ENCODE results near the gene CISD3.

The CISD3 gene, protein sequence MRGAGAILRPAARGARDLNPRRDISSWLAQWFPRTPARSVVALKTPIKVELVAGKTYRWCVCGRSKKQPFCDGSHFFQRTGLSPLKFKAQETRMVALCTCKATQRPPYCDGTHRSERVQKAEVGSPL

DNA sequence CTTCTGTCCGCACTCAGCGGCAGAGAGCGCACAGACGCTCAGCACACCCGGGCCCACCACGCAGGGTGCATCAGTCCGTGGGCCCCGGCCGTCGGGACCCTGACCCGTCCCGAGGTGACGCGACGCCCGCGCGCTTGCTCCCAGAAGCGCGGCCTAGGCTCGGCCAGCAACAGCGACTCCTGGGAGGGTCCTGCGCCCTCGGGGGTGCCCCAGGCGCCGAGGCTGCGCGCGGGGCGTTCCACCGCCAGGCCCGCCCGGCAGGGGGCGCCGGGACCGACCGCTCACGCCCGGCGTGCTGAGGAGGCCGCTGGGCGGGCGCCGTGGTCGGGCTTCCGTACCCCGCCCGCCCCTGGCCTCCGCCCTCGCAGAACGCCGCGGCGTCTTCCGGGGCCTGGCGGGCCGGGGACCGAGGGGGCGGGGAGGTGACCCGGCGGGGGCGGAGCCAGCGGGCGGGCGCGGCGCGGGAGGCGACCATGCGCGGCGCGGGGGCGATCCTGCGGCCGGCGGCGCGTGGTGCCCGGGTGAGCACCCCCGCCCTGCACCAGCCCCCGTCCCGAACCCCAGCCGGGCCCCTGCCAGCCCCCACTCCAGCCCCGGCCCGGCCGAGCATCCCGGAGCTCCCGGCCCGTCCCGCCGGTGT is at the start of gene CISD3:
TSS of gene CISD3 (plus strand) at position 456 of the 640 bp plus-strand sequence. CDS start at position 474, 18 bp downstream.
- peak; percentile 86 for DNase-seq (ENCODE audit: low read depth, low spot score)

DNA sequence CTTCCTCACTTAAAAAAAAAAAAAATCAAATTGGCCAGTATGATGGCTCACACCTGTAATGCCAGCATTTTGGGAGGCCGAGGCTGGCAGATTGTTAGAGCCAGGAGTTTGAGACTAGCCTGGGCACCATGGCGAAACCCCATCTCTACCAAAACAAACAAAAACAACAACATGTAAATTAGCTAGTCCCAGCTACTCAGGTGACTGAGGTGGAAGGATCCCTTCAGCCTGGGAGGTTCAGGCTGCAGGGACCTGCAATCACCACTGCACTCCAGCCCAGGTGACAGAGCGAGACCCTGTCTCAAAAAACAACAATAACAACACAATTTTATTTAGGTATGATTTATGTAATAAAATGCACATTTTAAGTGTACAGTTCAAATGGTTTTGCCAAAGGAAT is 49.0 kb upstream of the CISD3 start:
- DNase-seq (ENCODE audit: low read depth, low spot score): no peak

DNA sequence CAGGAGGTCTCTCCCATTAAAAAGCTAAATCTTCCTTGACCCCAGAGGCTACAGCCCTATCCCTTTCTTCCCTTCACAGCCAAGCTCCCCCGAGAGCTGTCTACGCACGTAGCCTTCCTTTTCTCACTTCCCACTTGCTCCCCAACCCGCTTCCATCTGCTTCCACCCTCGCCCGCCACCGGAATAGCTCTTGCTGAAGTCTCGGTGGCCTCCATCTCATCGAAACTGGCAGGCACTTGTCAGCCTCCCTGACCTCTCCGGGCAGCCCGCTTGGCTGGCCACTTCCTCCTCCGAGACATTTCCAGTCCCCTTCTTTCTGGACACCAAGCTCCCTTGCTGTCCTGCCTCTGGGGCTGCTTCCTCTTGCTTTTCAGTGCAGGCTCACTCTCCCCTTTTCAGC is 44.6 kb upstream of the CISD3 start:
- no peak for DNase-seq (ENCODE audit: low read depth, low spot score)

DNA sequence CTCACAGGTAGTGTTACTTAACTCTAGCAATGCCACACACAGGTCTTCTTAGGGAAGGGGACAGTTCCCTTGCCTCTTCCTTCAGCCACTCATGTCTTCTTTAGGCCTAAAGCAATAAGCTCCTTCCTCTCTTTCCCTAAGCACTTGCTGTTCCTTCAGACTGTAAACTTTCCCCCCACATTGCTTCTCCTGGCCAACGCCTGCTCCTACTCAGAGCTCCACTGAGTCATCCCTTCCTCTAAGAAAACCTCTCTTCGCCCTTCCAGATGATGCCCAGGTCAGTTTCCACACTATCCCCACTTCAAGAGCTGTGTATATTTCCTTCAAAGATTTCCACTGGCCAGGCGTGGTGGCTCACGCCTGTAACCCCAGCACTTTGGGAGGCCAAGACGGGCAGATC is 42.9 kb upstream of the CISD3 start:
- DNase-seq (ENCODE audit: low read depth, low spot score): no peak

DNA sequence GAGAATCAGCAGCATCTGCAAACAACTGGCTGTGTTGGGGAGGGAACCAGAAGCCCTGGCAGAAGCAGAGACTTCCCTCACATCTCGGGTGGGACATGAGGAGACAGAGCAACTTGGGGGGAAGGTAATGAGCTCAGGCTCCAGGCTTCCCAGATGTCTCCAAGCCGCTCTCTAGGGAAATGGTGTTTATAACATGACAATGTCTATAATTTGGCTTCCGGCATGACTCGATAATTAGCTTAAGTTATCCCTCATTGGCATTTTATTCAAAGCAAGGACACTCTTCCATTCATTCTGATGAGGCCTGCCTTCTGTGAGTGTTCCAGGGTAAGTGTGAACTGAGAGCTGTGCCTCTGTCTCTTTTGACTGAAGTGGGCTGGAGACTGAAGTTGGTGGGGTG is 39.8 kb upstream of the CISD3 start:
- DNase-seq (ENCODE audit: low read depth, low spot score): no peak

DNA sequence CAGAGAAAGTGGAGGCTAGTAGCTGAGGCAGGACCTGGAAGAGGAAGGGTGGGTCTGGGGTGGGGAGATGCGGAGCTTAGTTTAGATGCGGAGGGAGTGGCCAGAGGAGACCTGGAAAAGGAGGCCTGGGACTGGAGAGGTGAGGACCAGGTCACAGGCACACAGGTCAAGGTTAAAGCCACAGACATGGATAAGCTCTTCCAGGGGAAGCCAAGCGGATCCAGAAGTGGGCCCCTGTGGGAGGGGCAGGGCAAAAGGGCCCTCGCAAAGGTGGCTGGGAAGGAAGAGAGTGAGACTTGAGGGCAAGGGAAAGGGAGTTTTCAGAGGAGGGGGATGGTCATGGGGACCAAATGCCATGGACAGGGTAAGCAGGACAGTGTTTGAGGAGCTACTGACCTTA is 39.0 kb upstream of the CISD3 start:
- no peak for DNase-seq (ENCODE audit: low read depth, low spot score)

DNA sequence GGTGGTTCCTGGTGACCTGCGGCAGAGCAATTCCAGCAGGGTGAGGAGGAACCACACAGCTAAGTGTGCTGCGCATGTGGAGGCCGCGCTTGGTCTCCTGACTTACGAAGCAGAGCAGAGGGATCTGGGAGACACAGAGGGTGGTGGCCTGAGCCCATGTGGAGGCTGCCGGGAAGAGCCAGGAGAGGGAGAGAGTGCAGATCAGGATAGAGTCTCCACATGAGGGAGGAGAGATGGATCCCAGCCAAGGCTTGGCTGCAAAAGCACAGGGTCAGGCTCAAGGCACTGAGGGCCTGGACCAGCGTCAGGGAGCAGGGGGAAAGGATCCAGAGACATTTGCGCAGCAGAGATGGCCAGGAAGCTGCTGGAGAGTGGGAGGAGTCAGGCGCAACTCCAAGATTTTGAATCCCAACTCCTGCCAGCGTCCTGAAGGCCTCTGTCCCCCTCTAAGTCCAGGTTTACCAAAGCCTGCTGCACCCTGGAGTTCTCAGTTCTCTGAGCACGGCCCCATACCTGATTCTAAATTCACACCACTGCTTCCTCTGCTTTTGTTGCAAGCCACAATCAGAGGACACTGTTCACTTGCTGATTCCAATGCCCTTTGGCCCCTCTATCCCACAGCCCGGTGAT is 36.3 kb upstream of the CISD3 start:
- DNase-seq (ENCODE audit: low read depth, low spot score): no peak

DNA sequence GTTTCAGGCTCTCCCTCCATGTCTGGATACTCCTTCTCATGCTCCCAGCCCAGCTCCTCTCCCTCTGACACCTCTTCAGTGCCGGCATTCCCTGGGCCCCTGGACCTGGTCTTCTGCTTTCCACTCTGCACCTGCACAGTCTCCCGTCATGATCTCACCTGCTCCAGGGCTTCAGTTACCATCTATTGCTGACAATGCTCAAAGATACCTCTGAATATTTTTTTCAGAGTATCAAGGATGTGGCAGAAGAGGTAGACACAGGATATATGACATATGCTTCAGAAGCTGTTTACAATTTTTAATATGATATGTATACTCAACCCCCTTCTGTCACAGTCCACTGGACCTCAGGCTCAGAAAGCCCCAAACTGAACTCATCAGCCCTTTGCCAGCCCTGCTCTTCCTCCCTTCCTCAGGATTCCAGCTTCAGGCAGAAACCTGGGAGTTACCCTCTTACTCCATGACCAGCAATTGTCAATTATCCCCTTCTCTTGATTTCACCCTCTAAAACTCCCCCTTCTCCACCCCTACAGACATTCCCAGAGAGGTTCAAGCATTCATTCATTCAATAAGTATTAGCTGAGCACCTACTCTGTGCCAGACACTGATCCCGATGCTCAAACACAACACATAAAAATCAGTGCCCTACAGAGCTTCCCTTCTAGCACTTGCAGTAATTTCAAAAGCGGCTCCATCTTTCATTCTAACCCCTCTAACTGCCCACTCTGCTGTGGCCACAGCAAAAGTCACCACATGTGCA is 32.9 kb upstream of the CISD3 start:
- no peak for DNase-seq (ENCODE audit: low read depth, low spot score)

DNA sequence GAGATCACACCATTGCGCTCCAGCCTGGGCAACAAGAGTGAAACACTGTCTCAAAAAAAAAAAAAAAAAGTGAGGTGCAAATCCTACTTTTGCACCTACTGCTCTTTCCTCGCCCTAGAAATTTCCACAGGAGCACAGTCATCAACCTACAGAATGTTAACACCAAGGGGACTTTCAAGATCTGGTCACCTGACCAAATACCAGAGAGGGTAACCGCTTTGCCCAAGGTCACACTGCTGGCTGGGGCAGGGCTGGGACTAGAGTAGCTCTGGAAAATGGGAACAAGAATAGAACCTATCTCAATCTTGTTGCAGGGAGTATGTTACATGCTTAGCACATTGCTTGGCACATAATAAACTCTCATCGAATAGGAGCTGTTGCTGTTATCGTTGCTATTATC is 31.4 kb upstream of the CISD3 start:
- DNase-seq (ENCODE audit: low read depth, low spot score): no peak

DNA sequence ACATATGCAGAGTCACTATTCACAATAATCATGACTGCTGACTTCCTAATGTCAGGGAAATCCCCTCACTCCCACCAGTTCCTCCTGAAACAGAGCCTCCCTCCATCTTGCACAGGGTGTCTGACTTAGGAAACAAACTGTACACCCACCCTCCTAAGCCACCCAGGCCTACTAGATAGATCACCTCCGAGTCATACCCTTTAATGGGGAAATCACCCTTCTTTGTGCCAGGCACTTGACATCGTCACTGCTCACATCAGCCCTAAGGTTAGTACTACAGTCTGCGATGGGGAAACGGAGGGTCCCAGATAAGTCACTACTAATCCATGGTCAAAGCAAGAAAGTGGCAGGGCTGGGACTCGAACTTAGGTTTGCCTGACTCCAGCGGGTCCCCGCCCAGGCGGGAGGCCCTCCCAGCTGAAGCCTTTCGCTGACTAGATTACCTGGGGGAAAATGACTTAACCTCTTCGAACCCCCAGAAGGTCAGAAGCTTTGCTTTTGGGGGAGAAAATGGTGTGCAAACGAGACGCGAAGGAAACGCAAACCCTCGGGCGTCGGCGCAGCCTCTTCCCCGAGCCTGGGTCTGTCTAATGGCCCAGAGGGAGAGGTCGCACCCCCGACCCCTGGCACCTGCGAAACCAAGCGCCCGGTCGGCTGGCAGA is 28.5 kb upstream of the CISD3 start:
- peak; percentile 61 for DNase-seq (ENCODE audit: low read depth, low spot score)

DNA sequence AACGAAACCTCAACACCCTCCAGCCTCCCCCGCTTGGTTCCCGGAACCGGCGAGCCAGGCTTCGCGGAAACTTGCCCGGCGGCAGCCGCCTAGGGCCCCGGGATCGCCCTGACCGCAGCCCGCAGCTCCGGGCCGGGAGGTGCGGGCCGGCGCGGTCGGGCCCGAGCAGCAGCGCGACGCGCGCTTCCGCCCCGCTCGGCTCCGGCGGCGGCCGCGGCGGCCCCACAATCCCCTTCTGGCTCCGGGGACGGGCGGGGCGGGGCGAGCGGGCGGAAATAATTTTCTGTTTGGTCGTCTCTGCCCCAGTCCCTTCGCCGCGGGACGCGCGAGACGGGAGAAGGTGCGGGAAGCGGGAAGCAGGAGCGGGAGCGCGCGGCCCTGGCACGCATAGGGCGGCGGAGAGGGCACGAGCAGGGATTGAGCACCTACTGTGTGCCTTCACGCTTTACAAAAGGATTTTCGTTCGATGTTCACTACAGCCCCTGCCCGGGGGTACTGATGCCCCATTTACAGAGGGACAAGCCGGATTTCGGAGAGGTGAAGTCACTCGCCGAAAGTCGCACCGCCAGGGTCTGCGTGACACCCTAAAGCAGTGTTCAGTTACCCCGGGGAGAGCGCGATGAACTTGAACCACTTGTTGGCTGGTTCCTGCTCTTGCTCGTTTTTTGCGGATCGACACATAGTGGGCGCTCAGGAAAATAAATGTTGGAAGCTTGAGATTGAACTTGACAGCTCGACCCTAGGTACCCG is 27.8 kb upstream of the CISD3 start:
- peak; percentile 77 for DNase-seq (ENCODE audit: low read depth, low spot score)

DNA sequence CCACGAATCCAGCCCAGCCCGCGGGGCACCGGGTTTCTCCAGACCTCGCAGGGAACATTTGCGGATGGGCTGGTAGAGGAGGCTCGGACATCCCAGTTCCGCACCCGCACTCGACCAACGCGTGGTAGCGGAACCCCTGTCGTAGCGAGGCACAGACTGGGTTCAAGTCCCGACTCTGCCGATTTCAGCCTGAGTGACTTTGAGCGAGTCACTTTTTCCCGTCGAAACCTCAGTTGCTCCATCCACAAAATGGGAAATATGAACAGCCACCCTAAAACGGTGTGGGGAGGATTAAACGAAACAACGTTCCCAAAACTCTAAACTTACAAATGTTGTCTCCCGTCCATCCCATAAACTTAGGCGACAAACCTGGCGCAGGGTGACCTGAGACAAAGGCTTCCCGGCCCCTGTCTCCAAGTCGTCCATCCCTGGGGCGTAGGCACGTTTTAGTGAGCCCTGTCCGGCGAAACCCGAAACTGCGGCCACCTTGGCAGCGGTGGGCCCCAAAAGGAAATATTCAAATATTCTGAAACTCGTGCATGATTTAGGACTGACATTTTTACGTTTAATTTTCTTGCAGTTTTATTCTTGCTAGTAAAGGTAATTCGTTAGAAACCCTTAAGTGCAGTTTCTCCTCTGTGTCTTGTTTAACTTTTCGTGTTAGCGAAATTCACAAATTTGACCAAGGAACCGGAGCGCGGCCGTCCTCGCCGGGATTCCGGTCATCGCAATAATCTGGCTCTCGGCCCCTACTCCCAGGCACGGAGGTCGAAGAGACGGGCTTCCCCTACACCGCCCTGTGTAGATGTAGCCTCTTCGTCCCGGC is 27.0 kb upstream of the CISD3 start:
- no peak for DNase-seq (ENCODE audit: low read depth, low spot score)

DNA sequence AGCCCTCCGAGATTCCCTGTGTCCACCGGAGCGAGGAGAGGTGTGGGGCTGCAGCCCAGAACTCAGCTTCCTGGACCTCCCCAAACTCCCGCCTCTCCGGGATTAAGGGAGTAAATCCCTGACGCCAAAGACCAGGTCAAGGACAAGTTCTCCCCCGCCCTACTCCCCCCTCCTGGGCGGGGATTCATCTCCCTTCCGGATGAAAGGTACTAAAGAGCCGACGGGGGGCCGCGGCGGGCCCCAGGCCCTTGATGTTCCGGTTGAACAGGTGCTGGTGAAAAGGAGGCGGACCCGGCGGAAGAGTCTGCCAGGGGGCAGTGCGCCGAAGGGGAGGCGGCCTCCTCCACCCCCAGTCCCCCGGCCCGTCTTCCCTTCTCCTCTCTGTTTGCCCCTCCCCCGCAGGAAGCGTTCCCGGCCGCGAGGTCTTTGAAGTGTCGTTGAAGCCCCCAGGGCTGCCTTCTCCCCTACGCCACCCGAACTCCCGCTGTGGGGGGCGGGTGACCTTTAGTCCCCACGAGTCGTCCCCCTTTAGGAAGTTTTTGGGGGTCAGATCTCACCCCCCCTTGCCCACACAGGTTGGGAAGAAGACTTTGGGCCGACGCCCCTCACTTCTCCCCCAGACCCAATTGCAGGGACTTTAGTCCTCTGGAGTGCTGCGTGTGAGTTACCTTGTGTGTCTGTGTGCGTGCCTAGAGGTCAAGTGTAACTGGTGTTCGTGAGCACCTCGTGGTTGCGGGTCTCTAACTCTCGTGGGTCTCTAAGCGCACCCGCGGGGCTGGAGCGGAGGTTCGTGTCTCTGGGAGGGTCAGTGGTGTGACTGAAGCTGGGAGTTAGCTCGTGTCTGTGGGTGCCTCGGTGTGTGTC is 26.2 kb upstream of the CISD3 start:
- DNase-seq (ENCODE audit: low read depth, low spot score): peak; percentile 98

DNA sequence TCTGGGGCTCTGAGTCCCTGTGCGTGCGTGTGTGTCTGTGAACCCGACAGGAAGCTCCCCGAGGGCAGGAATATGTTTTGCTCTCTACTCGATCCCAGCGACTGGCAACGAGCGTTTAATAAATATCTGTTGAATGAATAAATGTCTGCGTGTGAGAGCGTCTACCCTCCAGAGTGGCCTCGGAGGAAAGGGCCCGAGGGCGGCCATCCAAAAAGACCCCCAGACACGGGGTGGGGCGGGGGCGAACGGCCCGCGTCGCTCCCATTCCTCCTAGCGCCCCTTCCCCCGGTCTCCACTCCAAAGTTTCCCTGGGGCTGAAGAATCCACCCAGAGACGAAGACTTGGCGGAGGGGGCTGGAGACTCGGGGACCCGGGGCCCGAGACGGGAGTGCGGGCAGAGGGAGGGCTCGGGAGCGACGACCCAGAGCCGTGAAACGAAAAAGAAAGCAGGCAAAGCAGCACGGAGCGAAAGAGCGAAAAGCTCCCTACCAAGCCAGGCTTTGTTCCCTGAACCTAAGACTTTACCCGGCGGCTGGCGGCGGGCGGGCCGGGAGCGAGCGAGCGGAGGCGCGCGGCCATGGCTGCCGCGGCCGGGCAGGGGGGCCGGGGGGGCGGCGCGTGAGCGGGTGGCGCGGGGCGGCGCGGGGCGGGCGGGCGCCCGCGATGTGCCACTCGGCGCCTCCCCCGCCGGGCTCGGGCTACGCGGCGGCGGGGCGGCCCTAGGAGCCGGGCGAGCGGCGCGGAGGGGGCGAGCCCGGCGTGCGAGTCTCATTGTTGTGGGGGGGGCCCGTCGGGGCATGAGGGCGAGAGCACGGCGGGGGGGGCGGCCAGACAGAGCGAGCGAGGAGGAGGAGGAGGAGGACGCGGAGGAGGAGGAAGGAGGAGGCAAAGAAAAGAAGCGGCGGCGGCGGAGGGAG is 25.3 kb upstream of the CISD3 start, which contains the start of gene MLLT6:
TSS of gene MLLT6 (plus strand) at position 668 of the 917 bp plus-strand sequence. CDS start 360 bp downstream, outside the sequence.
- DNase-seq (ENCODE audit: low read depth, low spot score): peak; percentile 74

DNA sequence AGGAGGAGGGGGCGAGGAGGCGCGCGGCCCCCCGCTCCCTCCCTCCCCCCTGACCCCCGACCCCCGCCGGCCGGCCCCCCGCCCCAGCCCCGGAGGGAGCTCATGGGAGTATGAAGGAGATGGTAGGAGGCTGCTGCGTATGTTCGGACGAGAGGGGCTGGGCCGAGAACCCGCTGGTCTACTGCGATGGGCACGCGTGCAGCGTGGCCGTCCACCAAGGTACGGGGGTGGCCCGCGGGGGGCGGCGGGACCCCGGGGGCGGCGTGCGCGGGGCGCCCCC is 24.7 kb upstream of the CISD3 start:
- no peak for DNase-seq (ENCODE audit: low read depth, low spot score)

DNA sequence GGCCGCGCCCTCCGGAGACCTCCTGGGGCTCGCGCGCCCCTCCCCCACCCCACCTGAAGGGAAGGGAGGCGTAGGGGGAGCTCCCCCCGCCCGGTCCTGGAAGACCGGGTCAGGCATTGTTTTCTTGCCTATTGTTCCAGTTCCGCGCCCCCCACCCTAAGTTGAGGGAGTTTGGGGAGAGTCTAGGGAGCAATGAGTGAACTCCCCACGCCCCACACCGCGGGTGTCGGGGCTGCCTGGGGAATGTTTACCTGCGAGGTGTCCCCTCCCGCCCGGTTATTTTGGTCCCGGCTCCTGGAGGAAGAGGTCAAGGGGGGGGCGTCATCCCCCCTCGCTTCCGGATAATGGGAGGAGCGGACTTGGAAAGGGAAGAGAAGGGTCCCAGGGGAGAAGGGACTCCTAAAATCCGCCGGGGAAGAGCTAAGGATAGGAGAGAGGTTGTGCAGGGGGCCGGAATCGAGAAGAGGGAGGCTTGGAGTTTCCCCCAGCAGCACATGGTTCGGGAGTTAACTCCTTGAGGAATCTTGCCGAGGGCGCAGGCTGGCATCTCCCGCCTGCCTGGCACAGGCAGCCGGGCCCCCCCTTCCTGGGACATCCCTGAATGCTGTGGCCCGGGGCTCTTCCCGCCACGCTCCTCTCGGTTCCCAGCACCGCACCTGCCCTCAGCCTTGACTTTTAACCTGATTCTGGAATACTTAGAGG is 24.2 kb upstream of the CISD3 start:
- peak; percentile 57 for DNase-seq (ENCODE audit: low read depth, low spot score)

DNA sequence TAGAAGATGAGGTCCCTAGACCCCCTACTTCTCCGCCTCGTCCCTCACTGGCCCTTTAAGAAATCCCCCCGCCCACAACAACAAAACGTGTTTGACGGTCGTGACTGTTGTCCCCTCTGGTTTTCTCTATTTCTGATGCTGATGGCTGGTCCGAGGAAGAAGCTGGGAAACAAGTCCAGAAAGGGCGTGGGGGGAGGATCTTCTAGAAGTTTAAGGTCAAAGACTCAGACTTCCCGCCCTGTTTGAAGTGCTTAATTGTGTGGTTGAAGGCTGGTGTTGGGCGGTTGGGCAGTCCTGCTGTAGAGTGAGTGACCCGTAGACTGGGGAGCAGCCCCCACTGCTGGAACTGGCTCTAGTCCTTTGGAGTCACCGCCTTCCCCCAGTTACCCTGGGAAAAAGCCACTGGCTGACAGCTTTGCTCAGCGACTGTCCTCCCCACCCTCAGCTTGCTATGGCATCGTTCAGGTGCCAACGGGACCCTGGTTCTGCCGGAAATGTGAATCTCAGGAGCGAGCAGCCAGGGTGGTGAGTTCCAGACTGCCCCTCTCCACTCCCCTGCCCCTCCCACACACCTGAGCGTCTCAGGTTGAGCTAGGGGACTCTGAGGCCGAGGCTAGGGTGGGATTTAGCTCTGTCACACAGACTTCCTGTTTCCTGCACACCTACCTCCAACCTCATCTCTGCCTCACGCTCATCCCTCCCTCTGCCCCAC is 23.5 kb upstream of the CISD3 start:
- DNase-seq (ENCODE audit: low read depth, low spot score): peak; percentile 42

Measured in ELF-1 (cell line).